Hepatocyte (in vitro differentiated cells): Measurements from ENCODE around the gene IDUA. TPM values are rescaled to one million over a fixed set of nuclear protein-coding genes. Genes with fewer than 3 reads are reported as not detected.

ENCODE experiments used
- DNase-seq: peaks from one replicate; pipeline ENCODE4 v3.0.0-alpha.2; 2016; ENCODE audit warnings: low spot score
- H2AFZ ChIP-seq: fragments of 200-600 bp; sonication (generic); 2 replicates; pipeline ENCODE4 v1.6.0; 2016; ENCODE audit warnings: antibody characterized with exemption, mild to moderate bottlenecking
- H3K27ac ChIP-seq: fragments of 200-600 bp; sonication (generic); 2 replicates; pipeline ENCODE4 v1.5.1; 2016; ENCODE audit warnings: mild to moderate bottlenecking
- H3K27me3 ChIP-seq: fragments of 200-600 bp; sonication (generic); 2 replicates; pipeline ENCODE4 v1.6.1; 2016
- H3K36me3 ChIP-seq: fragments of 200-600 bp; sonication (generic); replicated peaks from 2 replicates; pipeline ENCODE4 v1.5.1; 2016; ENCODE audit warnings: low read depth; ENCODE audit not compliant: insufficient read depth
- H3K4me1 ChIP-seq: fragments of 200-600 bp; sonication (generic); 2 replicates; pipeline ENCODE4 v1.5.1; 2016; ENCODE audit warnings: mild to moderate bottlenecking, moderate library complexity; ENCODE audit not compliant: insufficient read depth
- H3K4me2 ChIP-seq: fragments of 200-600 bp; sonication (generic); 2 replicates; pipeline ENCODE4 v1.6.0; 2016
- H3K4me3 ChIP-seq: fragments of 200-600 bp; sonication (generic); 2 replicates; pipeline ENCODE4 v1.5.1; 2016; ENCODE audit warnings: mild to moderate bottlenecking
- H3K79me2 ChIP-seq: fragments of 200-600 bp; sonication (generic); 2 replicates; pipeline ENCODE4 v1.6.0; 2017; ENCODE audit warnings: mild to moderate bottlenecking
- H3K9me2 ChIP-seq: fragments of 200-600 bp; sonication (generic); replicated peaks from 2 replicates; pipeline ENCODE4 v1.6.0; 2017; ENCODE audit warnings: mild to moderate bottlenecking; ENCODE audit not compliant: insufficient read depth
- H3K9me3 ChIP-seq: fragments of 200-600 bp; sonication (generic); 2 replicates; pipeline ENCODE4 v1.5.1; 2016; ENCODE audit warnings: low read depth, mild to moderate bottlenecking
- H4K20me1 ChIP-seq: fragments of 200-600 bp; sonication (generic); 2 replicates; pipeline ENCODE4 v1.6.0; 2016; ENCODE audit warnings: mild to moderate bottlenecking; ENCODE audit not compliant: insufficient read depth, poor library complexity, severe bottlenecking
- CTCF ChIP-seq: fragments of 200-600 bp; sonication (generic); IDR thresholded peaks from 2 replicates; pipeline ENCODE4 v1.5.1; 2016; ENCODE audit warnings: antibody characterized with exemption, mild to moderate bottlenecking; ENCODE audit not compliant: poor library complexity
- EZH2 ChIP-seq: fragments of 200-600 bp; sonication (generic); IDR thresholded peaks from 2 replicates; pipeline ENCODE4 v1.6.1; 2016; ENCODE audit warnings: antibody characterized with exemption, mild to moderate bottlenecking, borderline replicate concordance
- EZH2phosphoT487 ChIP-seq: fragments of 200-600 bp; sonication (generic); IDR thresholded peaks from one replicate; pipeline ENCODE4 v1.6.1; 2018; ENCODE audit warnings: antibody characterized with exemption, mild to moderate bottlenecking, low read depth, moderate library complexity; ENCODE audit not compliant: unreplicated experiment, severe bottlenecking
- WGBS: methylation state at CpG from one replicate; pipeline ENCODE4 v1.1.6; 2016; ENCODE audit warnings: low lambda C conversion rate; ENCODE audit errors: missing lambda C conversion rate; 5-methylcytosine and 5-hydroxymethylcytosine counted together
- polyA plus RNA-seq: library from polyadenylated mRNA; unstranded; fragments of >200 nt; fragmentation: Nextera tagmentation; extraction: Ambion mirVana; gene quantifications from 2 replicates; pipeline ENCODE4 v1.2.1, GENCODE V29; 2016
- total RNA-seq: library from RNA; depleted of rRNA; stranded (reverse); fragments of >200 nt; gene quantifications from 2 replicates; pipeline ENCODE4 v1.2.3, GENCODE V29; 2014

Gene IDUA
- total and polyA plus RNA-seq, 2 experiments from 2014 or later = 13.1 to 82.6 TPM

DNA sequence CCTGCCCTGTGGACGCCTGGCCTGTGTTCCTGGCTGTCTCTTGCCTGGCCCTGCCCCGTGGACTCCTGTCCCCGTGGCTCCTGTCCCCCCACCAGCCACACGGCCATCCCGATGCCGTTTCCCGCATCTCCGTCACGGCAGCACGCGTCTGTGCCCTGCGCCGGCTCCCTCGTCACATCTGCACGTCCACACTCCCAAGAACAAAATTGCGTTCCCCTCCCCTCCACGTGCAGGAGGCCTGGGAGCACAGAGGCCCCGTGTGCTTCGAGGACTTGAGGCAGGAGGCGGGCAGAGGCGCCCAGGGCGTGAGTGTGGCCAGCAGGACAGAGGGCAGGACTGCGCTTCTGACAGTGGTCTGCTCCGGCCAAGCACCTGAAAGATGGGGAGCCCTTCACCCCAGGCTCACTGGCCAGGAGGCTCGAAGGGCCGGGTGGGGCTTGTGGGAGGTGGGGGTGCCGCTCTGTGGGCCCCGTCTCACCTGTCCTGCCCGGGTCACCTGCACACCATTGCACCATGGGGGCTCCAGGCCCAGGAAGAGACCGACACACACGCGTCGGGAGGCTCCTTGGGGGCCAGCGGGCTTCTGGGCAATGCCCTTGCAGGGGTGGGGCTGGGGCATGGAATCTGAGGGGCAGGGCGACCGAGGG is 41.9 kb downstream of the IDUA start:
- Histone ChIP-seq H3K4me2 (no peak overlapping the region), H2AFZ (no peak overlapping the region), H3K79me2 (no peaks in the 10 kb centered on the region), H3K27ac (no peak overlapping the region), H4K20me1 (no peaks in the 10 kb centered on the region), H3K4me3 (no peak overlapping the region), H3K4me1 (no peaks in the 10 kb centered on the region), H3K36me3 (no peaks in the 10 kb centered on the region), H3K27me3 (no peaks in the 10 kb centered on the region), H3K9me2 (no peaks in the 10 kb centered on the region), H3K9me3 (no peaks in the 10 kb centered on the region)
- TF ChIP-seq EZH2 (no peak), CTCF (no peak), EZH2phosphoT487 (no peak)
- no peak for DNase-seq
- WGBS = 83% methylated on average over 24 of the region's 36 CpGs

- Histone ChIP-seq H3K4me2 (no peak overlapping the region), H3K27me3 (no peaks in the 10 kb centered on the region), H3K79me2 (no peaks in the 10 kb centered on the region), H2AFZ (no peak overlapping the region), H3K27ac (no peak overlapping the region), H3K9me2 (no peaks in the 10 kb centered on the region), H3K36me3 (no peaks in the 10 kb centered on the region), H4K20me1 (no peaks in the 10 kb centered on the region), H3K9me3 (no peaks in the 10 kb centered on the region), H3K4me1 (peaks cover 4% of the 10 kb centered on the region), H3K4me3 (no peak overlapping the region)
- 86% methylated on average over 15 of the region's 17 CpGs for WGBS
- DNase-seq = no peak
- TF ChIP-seq EZH2 = no peak
- no peak for TF ChIP-seq CTCF
- TF ChIP-seq EZH2phosphoT487 = no peak
Measured at GRCh38 chr4:1029529-1029928, 42.7 kb downstream of the IDUA start.

GRCh38 chr4:1030031-1030430 is 43.2 kb downstream of the IDUA start:
- no peak overlapping the region for H3K4me2 ChIP-seq
- 79% methylated on average over 9 of the region's 12 CpGs for WGBS
- no peak overlapping the region for H3K27ac ChIP-seq
- no peak for TF ChIP-seq EZH2
- TF ChIP-seq CTCF = no peak
- TF ChIP-seq EZH2phosphoT487 = no peak
- DNase-seq = no peak
- no peak overlapping the region for H2AFZ ChIP-seq
- H3K79me2 ChIP-seq = no peaks in the 10 kb centered on the region
- no peaks in the 10 kb centered on the region for H3K9me3 ChIP-seq
- peaks cover 4% of the 10 kb centered on the region for H3K4me1 ChIP-seq
- no peaks in the 10 kb centered on the region for H3K36me3 ChIP-seq
- no peaks in the 10 kb centered on the region for H3K27me3 ChIP-seq
- no peaks in the 10 kb centered on the region for H4K20me1 ChIP-seq
- H3K4me3 ChIP-seq = no peak overlapping the region
- H3K9me2 ChIP-seq = no peaks in the 10 kb centered on the region
